Heart left ventricle (tissue), 13 donors: ENCODE data around the gene UBD.

Experiments used
- POLR2A ChIP-seq, 2 donors: fragments of 450-650 bp; IDR thresholded peaks; one replicate each; pipeline ENCODE4 v1.6.1; 2017; ENCODE audit warnings: antibody characterized with exemption in 2 of 2, mild to moderate bottlenecking in 2 of 2, moderate library complexity in 2 of 2
- TF ChIP-seq, protein P1 (sequence below), 12 donors: fragments of 200-600 bp; sonication (generic) in 4 of 12; IDR thresholded peaks; one replicate each; pipeline versions ENCODE4 v1.5.0 to v1.8.0; 2018 to 2022; ENCODE audit warnings: antibody characterized with exemption in 12 of 12, mild to moderate bottlenecking in 5 of 12
- donor health status: ischemic (EF 13 %, LVEDD 7.1; RV severe dilation, severe dysfunction).
- donor health status: DM: no; HTN: yes; CAD: no.
- donor health status: DM: no; HTN: no; CAD: no.
- donor health status: ischemic (EF 25% LVEDD 6.9; RV normal size, moderate dysfunction).
- donor health status: ischemic (EF 25% LVEDD 5.7; RV mildly dilated, moderate dysfunction).
- donor health status: ischemic (EF 35%, LVEDD 5.7; RV mildly dilated, moderate dysfunction).
- donor health status: nonischemic (EF 11% LVEDD 7.7; RV severe dilation, severe dysfunction).
- donor health status: DM: yes; HTN: yes; CAD: no.
- donor health status: PGD.
- donor health status: ischemic (EF 29% LVEDD 5.4; RV normal size, mild dysfunction).
- donor health status: nonischemic (EF 23%, LVEDD 6.1; RV moderate dilation, normal function).

DNA sequence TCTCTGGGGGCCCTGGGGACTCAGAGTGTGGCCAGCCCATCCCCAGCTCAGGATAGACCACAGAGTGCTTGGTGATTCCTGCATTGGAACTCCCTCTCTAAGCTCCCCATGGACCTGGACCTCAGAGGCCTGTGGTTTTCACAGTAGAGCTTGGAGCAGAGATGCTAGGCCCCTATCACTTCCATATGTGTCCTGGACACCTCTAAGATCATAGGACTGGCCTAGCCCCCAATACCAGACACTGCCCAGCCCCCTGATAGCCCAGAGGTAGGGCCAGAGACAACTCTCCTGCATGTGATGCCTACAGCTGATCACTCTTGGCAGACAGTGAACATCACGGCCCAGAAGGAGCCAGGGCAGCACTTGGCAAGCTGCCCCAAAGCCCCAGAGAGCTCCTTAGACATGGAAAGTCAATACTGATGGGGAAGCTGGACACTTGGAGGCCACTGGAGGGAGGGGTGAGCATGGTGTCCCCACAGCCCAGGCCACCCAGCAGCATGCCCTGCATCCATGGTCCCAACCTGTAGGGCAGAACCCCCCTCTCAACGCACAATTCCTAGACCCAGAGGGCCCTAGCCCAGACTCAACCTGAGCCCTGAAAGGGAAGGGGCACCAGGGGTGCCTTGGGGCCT is 27.1 kb downstream of the UBD start:
- TF ChIP-seq, protein P1, sequence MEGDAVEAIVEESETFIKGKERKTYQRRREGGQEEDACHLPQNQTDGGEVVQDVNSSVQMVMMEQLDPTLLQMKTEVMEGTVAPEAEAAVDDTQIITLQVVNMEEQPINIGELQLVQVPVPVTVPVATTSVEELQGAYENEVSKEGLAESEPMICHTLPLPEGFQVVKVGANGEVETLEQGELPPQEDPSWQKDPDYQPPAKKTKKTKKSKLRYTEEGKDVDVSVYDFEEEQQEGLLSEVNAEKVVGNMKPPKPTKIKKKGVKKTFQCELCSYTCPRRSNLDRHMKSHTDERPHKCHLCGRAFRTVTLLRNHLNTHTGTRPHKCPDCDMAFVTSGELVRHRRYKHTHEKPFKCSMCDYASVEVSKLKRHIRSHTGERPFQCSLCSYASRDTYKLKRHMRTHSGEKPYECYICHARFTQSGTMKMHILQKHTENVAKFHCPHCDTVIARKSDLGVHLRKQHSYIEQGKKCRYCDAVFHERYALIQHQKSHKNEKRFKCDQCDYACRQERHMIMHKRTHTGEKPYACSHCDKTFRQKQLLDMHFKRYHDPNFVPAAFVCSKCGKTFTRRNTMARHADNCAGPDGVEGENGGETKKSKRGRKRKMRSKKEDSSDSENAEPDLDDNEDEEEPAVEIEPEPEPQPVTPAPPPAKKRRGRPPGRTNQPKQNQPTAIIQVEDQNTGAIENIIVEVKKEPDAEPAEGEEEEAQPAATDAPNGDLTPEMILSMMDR (IDR thresholded peaks at IDR 0.05): no peak
- TF ChIP-seq POLR2A (IDR thresholded peaks at IDR 0.05): no peak
